Fibroblast of mammary gland (primary cell): Measurements from ENCODE around the gene NFRKB.
A peak's percentile ranks its signal among the peaks of the same experiment; 100 is the strongest.

ENCODE experiments used
- DNase-seq: peaks from one replicate; pipeline ENCODE4 v3.0.0-alpha.2; 2010; ENCODE audit warnings: low read depth
- H3K4me3 ChIP-seq: 2 replicates; pipeline ENCODE4 v1.5.1; 2011; ENCODE audit warnings: low read depth, mild to moderate bottlenecking, low read length, moderate library complexity; ENCODE audit not compliant: control insufficient read depth
- CTCF ChIP-seq: conservative IDR thresholded peaks from 2 replicates; pipeline ENCODE4 v1.5.1; 2011; ENCODE audit warnings: low read depth, low read length, inconsistent platforms; ENCODE audit not compliant: control insufficient read depth, insufficient read depth

Gene NFRKB

GRCh38 chr11:129895126-129896041 lies at the start of gene NFRKB:
NFRKB (minus strand) TSS chr11:129895578; CDS start chr11:129892849, 2,729 bp downstream.
- peak within 1 kb of the TSS; percentile 88 for H3K4me3 ChIP-seq
- no peak for TF ChIP-seq CTCF
- DNase-seq: peak; percentile 47

GRCh38 chr11:129944696-129945095 lies 49.3 kb upstream of the NFRKB start:
- TF ChIP-seq CTCF: no peak
- no peak for DNase-seq
- H3K4me3 ChIP-seq: no peak overlapping the region

- H3K4me3 ChIP-seq: no peak overlapping the region
- DNase-seq: no peak
- no peak for TF ChIP-seq CTCF
These were observed 47.7 kb upstream of the NFRKB start for GRCh38 chr11:129943036-129943435.

- no peak for TF ChIP-seq CTCF
- H3K4me3 ChIP-seq: no peak overlapping the region
- DNase-seq: no peak
These were observed 44.1 kb upstream of the NFRKB start for GRCh38 chr11:129939510-129939909.

GRCh38 chr11:129938764-129939163 lies 43.4 kb upstream of the NFRKB start:
- TF ChIP-seq CTCF: no peak
- H3K4me3 ChIP-seq: no peak overlapping the region
- DNase-seq: no peak

GRCh38 chr11:129937592-129938238 lies 42.3 kb upstream of the NFRKB start:
- no peak for DNase-seq
- no peak for TF ChIP-seq CTCF

More at GRCh38 chr11:129937592-129938238, 42.3 kb upstream of the NFRKB start:
- H3K4me3 ChIP-seq: no peak overlapping the region
